Mesenchymal stem cell (in vitro differentiated cells and primary cell): Measurements from ENCODE around the gene GAS6.

Experiments used
- DNase-seq: peaks from one replicate; pipeline ENCODE4 v3.0.0-alpha.2; 2013
- H2AFZ ChIP-seq: one replicate; pipeline ENCODE4 v1.6.1; 2013; ENCODE audit warnings: low read depth, mild to moderate bottlenecking, control low read depth, inconsistent platforms, low read length, moderate library complexity
- H2AK5ac ChIP-seq: 2 replicates; pipeline ENCODE4 v1.6.1; 2013; ENCODE audit warnings: low read length, moderate library complexity, mild to moderate bottlenecking, inconsistent platforms; ENCODE audit not compliant: severe bottlenecking
- H2BK120ac ChIP-seq: one replicate; pipeline ENCODE4 v1.6.1; 2013; ENCODE audit warnings: low read depth, mild to moderate bottlenecking, inconsistent platforms, low read length, moderate library complexity
- H2BK12ac ChIP-seq, 2 experiments: one replicate each; pipeline ENCODE4 v1.6.1; 2013; ENCODE audit warnings: inconsistent platforms in 2 of 2, low read length in 2 of 2, mild to moderate bottlenecking in 2 of 2, moderate library complexity in 2 of 2, control low read depth in 1 of 2
- H2BK15ac ChIP-seq: one replicate; pipeline ENCODE4 v1.6.1; 2013; ENCODE audit warnings: mild to moderate bottlenecking, low read depth, inconsistent platforms; ENCODE audit not compliant: poor library complexity, severe bottlenecking
- H2BK5ac ChIP-seq: 2 replicates; pipeline ENCODE4 v1.6.1; 2013; ENCODE audit warnings: low read depth, mild to moderate bottlenecking, low read length, control low read depth, inconsistent platforms; ENCODE audit not compliant: poor library complexity, severe bottlenecking
- H3K14ac ChIP-seq, 2 experiments: one replicate each; pipeline ENCODE4 v1.6.1; 2013; ENCODE audit warnings: inconsistent platforms in 2 of 2, low read length in 2 of 2, control low read depth in 1 of 2, mild to moderate bottlenecking in 1 of 2, moderate library complexity in 1 of 2
- H3K18ac ChIP-seq, 2 experiments: one replicate each; pipeline ENCODE4 v1.6.1; 2013; ENCODE audit warnings: inconsistent platforms in 2 of 2, low read length in 2 of 2, control low read depth in 1 of 2, low read depth in 1 of 2, mild to moderate bottlenecking in 1 of 2
- H3K23ac ChIP-seq, 2 experiments: one replicate each; pipeline ENCODE4 v1.6.1; 2013; ENCODE audit warnings: inconsistent platforms in 2 of 2, low read length in 2 of 2, mild to moderate bottlenecking in 2 of 2, moderate library complexity in 2 of 2, control low read depth in 1 of 2
- H3K27ac ChIP-seq: 2 replicates; pipeline ENCODE4 v1.5.1; 2013; ENCODE audit warnings: mild to moderate bottlenecking, moderate library complexity, low read length, control low read depth, inconsistent platforms; ENCODE audit not compliant: poor library complexity, severe bottlenecking
- H3K27me3 ChIP-seq, 2 experiments: 2 replicates each; pipeline versions ENCODE4 v1.6.1 to v1.7.0; 2013; ENCODE audit warnings: low read length in 2 of 2, mild to moderate bottlenecking in 2 of 2, moderate library complexity in 2 of 2, control low read depth in 1 of 2, inconsistent platforms in 1 of 2; ENCODE audit not compliant: control insufficient read depth in 1 of 2, insufficient read depth in 1 of 2
- H3K36me3 ChIP-seq, 2 experiments: 2 replicates each; pipeline versions ENCODE4 v1.6.1 to v1.7.0; 2013; ENCODE audit warnings: low read length in 2 of 2, control low read depth in 1 of 2, inconsistent platforms in 1 of 2, low read depth in 1 of 2, mild to moderate bottlenecking in 1 of 2; ENCODE audit not compliant: insufficient read depth in 2 of 2, control insufficient read depth in 1 of 2
- H3K4ac ChIP-seq, 2 experiments: one replicate each; pipeline ENCODE4 v1.6.1; 2013; ENCODE audit warnings: inconsistent platforms in 2 of 2, low read length in 2 of 2, mild to moderate bottlenecking in 2 of 2, moderate library complexity in 2 of 2, control low read depth in 1 of 2, low read depth in 1 of 2
- H3K4me1 ChIP-seq: 2 replicates; pipeline ENCODE4 v1.6.1; 2013; ENCODE audit warnings: low read depth, low read length, control low read depth; ENCODE audit not compliant: control insufficient read depth, insufficient read depth
- H3K4me2 ChIP-seq: 2 replicates; pipeline ENCODE4 v1.6.1; 2013; ENCODE audit warnings: low read length, mild to moderate bottlenecking, inconsistent platforms; ENCODE audit not compliant: poor library complexity, severe bottlenecking
- H3K4me3 ChIP-seq, 2 experiments: 2 replicates each; pipeline versions ENCODE4 v1.5.1 to v1.7.0; 2013; ENCODE audit warnings: low read length in 2 of 2, mild to moderate bottlenecking in 2 of 2, control low read depth in 1 of 2, low read depth in 1 of 2; ENCODE audit not compliant: insufficient read depth in 1 of 2
- H3K79me1 ChIP-seq: replicated peaks from 2 replicates; pipeline ENCODE4 v1.6.1; 2013; ENCODE audit warnings: mild to moderate bottlenecking, control low read depth, low read length, inconsistent platforms; ENCODE audit not compliant: poor library complexity, severe bottlenecking
- H3K9ac ChIP-seq: 2 replicates; pipeline ENCODE4 v1.7.0; 2013; ENCODE audit warnings: mild to moderate bottlenecking, low read length, moderate library complexity
- H3K9me3 ChIP-seq: 2 replicates; pipeline ENCODE4 v1.7.0; 2013; ENCODE audit warnings: mild to moderate bottlenecking, low read length; ENCODE audit not compliant: control insufficient read depth
- H4K8ac ChIP-seq: one replicate; pipeline ENCODE4 v1.6.1; 2013; ENCODE audit warnings: inconsistent platforms, mild to moderate bottlenecking, low read length, moderate library complexity
- H4K91ac ChIP-seq: one replicate; pipeline ENCODE4 v1.6.1; 2013; ENCODE audit warnings: mild to moderate bottlenecking, low read length, inconsistent platforms
- WGBS: methylation state at CpG from one replicate; pipeline ENCODE4 v1.1.7; 2013; ENCODE audit warnings: mixed read lengths; 5-methylcytosine and 5-hydroxymethylcytosine counted together

The GAS6 gene

DNA sequence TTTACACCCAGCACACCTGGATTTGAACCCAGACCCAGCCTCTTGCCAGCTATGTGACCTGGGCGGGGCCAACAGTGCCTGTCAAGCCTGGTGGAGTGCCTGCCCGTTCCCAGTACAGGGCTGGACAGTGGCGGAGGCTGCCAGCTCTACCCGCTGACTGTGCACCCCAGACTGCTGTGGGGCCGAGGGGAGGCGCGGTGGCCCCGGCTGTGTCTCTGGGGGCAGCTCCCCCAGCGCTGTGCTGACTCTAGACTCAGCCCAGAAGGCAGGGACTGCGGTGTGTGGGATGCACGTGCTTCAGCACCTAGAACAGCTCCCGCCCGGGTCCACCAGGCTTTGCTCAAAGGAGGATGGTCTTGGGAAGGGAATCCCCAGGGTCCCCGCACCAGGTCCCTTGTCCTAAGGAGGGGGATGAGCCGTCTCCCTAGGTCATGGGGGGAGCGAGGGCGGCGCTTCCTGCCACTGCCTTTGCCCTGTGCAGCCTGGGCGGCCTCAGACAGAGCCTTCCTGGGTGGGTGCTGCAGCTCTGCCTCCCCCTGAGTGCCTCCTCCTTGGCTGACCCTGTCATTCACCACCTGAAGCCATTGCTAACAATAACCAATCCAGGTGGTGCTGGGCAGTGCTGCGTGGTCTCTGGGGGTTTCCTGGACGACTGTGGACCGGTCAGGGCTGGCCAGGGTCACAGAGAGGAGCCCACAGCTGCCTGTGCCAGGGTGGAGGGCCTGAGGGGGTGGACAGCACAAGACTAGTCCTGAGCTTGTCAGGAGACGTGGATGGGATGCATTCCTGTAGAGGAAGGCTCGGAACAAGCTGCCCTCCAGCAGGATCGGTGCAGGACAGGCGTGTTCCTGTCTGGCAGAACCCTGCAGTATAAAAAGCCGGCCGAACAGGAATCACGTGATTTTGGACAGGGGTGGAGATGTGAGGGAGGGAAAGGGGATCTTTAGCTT is 86.3 kb downstream of the GAS6 start:
- Histone ChIP-seq H3K27me3 (peaks cover 21 to 28% of the 10 kb centered on the region in 2 experiments), H3K4me2 (no peak overlapping the region), H2BK120ac (no peak overlapping the region), H3K23ac (no peak overlapping the region), H3K27ac (no peak overlapping the region), H2AK5ac (no peak overlapping the region), H3K9ac (no peak overlapping the region), H3K4me3 (no peak overlapping the region), H2BK5ac (no peak overlapping the region), H4K91ac (no peak overlapping the region), H3K79me1 (no peaks in the 10 kb centered on the region), H3K18ac (no peak overlapping the region), H3K4ac (no peak overlapping the region), H3K4me1 (peaks cover 9% of the 10 kb centered on the region), H3K9me3 (no peaks in the 10 kb centered on the region), H2BK15ac (no peak overlapping the region), H3K36me3 (no peaks in the 10 kb centered on the region), H2AFZ (no peak overlapping the region), H3K14ac (no peak overlapping the region), H4K8ac (no peak overlapping the region), H2BK12ac (no peak overlapping the region)
- WGBS = 38% methylated on average over 28 of the region's 29 CpGs
- peak; percentile 38 for DNase-seq

GRCh38 chr13:113776231-113777125 is 87.4 kb downstream of the GAS6 start:
- H3K4me3 ChIP-seq = no peak overlapping the region
- H3K18ac ChIP-seq = no peak overlapping the region
- DNase-seq = no peak
- no peak overlapping the region for H3K27ac ChIP-seq
- no peak overlapping the region for H3K4me2 ChIP-seq
- 84% methylated on average over 35 of the region's 35 CpGs for WGBS
- H3K27me3 ChIP-seq = peaks cover 21 to 28% of the 10 kb centered on the region in 2 experiments
- H3K23ac ChIP-seq = no peak overlapping the region
- no peak overlapping the region for H2AK5ac ChIP-seq
- H3K36me3 ChIP-seq = no peaks in the 10 kb centered on the region
- no peak overlapping the region for H3K4ac ChIP-seq
- no peak overlapping the region for H2BK12ac ChIP-seq
- H2BK5ac ChIP-seq = no peak overlapping the region
- H3K79me1 ChIP-seq = no peaks in the 10 kb centered on the region
- H2AFZ ChIP-seq = no peak overlapping the region
- H3K9ac ChIP-seq = no peak overlapping the region
- no peak overlapping the region for H4K8ac ChIP-seq
- H2BK120ac ChIP-seq = no peak overlapping the region
- no peak overlapping the region for H2BK15ac ChIP-seq
- no peak overlapping the region for H3K14ac ChIP-seq
- peaks cover 5% of the 10 kb centered on the region for H3K9me3 ChIP-seq
- H3K4me1 ChIP-seq = peaks cover 9% of the 10 kb centered on the region
- no peak overlapping the region for H4K91ac ChIP-seq

GRCh38 chr13:113775451-113776145 is 88.3 kb downstream of the GAS6 start:
- no peak overlapping the region for H3K23ac ChIP-seq
- DNase-seq = no peak
- H3K9me3 ChIP-seq = peaks cover 10% of the 10 kb centered on the region
- H2BK12ac ChIP-seq = no peak overlapping the region
- H4K91ac ChIP-seq = no peak overlapping the region
- H3K27ac ChIP-seq = no peak overlapping the region
- H3K9ac ChIP-seq = no peak overlapping the region
- H2BK120ac ChIP-seq = no peak overlapping the region
- H3K27me3 ChIP-seq = peaks cover 21 to 28% of the 10 kb centered on the region in 2 experiments
- H2AFZ ChIP-seq = no peak overlapping the region
- H2BK5ac ChIP-seq = no peak overlapping the region
- H3K4me1 ChIP-seq = peaks cover 9% of the 10 kb centered on the region
- WGBS = 88% methylated on average over 24 of the region's 28 CpGs
- no peak overlapping the region for H2AK5ac ChIP-seq
- no peaks in the 10 kb centered on the region for H3K79me1 ChIP-seq
- no peak overlapping the region for H2BK15ac ChIP-seq
- peaks cover 0 to under 1% of the 10 kb centered on the region in 2 experiments for H3K36me3 ChIP-seq
- no peak overlapping the region for H3K18ac ChIP-seq
- no peak overlapping the region for H3K4ac ChIP-seq
- no peak overlapping the region for H3K4me3 ChIP-seq
- H3K4me2 ChIP-seq = no peak overlapping the region
- no peak overlapping the region for H3K14ac ChIP-seq
- H4K8ac ChIP-seq = no peak overlapping the region
